Activated CD8-positive, alpha-beta memory T cell treated with anti-CD3 and anti-CD28 coated beads, Interleukin-2, amount 50 U/mL, for 24 hours (primary cell): ENCODE measurements around the gene FYN.

Source experiments
- DNase-seq: peaks from one replicate; pipeline ENCODE4 v3.0.0-alpha.2; 2020; ENCODE audit errors: extremely low read depth

FYN gene

GRCh38 chr6:111806561-111807497, 66.4 kb downstream of the FYN start:
- no peak for DNase-seq

GRCh38 chr6:111806165-111806547, 67.1 kb downstream of the FYN start:
- DNase-seq, result no peak

- DNase-seq, result no peak
Measured at GRCh38 chr6:111805511-111806164, 67.6 kb downstream of the FYN start.

- DNase-seq, result peak; percentile 59
Measured at GRCh38 chr6:111804627-111805235, 68.5 kb downstream of the FYN start.

- no peak for DNase-seq
Measured at GRCh38 chr6:111803804-111804203, 69.4 kb downstream of the FYN start.

DNA sequence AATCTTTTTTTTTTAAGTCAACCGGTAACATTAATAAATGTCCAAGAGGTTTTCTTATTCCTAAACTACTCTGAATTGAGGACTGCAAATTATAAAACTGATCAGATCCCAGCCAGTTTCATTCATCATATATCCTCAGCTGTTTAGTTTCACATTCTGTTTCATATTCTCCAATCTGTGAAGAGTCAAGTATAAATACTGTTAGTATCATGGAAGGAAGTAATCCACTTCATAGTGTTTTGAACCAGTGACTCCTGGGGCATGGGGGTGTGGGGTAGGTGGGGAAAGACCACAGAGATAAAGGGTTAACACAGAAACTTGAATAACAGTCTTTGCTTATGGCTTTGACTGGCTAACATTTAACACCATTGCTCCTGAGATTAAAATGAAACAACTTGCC, 69.9 kb downstream of the FYN start:
- no peak for DNase-seq

- DNase-seq, result no peak
Measured at GRCh38 chr6:111802720-111803330, 70.4 kb downstream of the FYN start.

GRCh38 chr6:111802015-111802414, 71.2 kb downstream of the FYN start:
- DNase-seq, result no peak

GRCh38 chr6:111800821-111801220, 72.4 kb downstream of the FYN start:
- no peak for DNase-seq

GRCh38 chr6:111800259-111800765, 72.9 kb downstream of the FYN start:
- DNase-seq, result no peak

- DNase-seq, result no peak
Measured at GRCh38 chr6:111799576-111800258, 73.5 kb downstream of the FYN start.

GRCh38 chr6:111798281-111798725, 74.9 kb downstream of the FYN start:
- no peak for DNase-seq

- no peak for DNase-seq
Measured at GRCh38 chr6:111796310-111796918, 76.8 kb downstream of the FYN start.

DNA sequence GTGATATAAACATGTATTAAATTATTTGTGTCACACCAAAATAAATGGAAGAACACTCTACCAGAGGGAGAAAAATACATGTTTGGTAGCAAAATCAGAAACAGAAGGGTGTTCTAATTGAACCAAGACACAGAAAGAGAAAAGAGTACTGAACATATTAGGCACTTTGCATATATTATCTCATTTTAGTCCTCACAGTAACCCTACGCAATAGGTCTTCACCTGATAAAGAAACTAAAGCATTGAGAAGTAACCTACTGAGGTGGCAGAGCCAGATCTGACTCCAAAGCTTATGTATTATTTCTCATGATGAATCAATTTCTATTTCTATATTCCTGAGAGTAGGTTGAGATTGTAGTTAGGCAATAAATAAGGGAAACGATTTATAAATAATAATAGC, 77.7 kb downstream of the FYN start:
- no peak for DNase-seq

- DNase-seq, result no peak
Measured at GRCh38 chr6:111794727-111795452, 78.4 kb downstream of the FYN start.

GRCh38 chr6:111794300-111794699, 79.0 kb downstream of the FYN start:
- DNase-seq, result no peak

GRCh38 chr6:111793711-111794111, 79.5 kb downstream of the FYN start:
- no peak for DNase-seq

DNA sequence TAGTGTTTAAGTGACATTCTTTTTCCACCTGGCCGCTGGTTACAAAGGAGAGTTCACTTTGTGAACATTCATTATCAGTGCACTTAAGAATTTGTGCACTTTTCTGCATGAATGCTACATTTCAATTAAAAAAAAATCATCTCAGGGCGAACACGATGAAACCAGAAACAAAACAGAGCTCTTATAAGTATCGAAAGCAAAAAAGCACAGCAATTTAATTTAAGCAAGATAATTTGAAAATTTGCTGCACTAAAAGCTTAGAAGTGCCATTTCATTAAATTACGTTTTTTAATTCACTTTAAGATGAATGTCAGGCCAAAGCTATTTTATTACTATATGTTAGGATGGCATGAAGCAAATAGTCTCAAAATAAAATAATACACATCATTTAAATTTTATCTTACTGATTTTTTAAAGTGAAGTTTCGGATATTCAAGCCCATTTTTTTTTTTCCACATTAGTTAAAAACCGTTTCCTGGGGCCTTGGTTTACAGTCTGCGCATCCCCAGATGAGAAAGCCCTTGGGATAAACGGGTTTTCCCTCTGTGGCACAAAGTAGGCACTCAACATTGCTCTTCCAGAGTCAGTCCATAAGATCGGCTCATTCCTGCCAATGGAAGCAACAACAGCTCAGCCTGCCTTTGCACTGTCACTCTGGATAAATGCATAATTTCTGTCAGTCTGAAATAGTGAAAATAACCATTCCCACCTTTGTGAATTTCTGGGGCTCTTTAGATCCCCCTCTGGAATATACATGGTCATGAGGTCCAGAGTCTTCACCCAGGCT, 80.1 kb downstream of the FYN start:
- DNase-seq, result no peak

- DNase-seq, result no peak
Measured at GRCh38 chr6:111792241-111792640, 81.0 kb downstream of the FYN start.
